GM23338 (cell line): ENCODE results near the gene CNTRL. TPM values are rescaled to one million over a fixed set of nuclear protein-coding genes. Genes with fewer than 3 reads are reported as not detected.

Experiments used
- ATAC-seq: fragments of 200-7000 bp; cut with Tn5 transposase; 3 replicates; pipeline ENCODE4 v1.9.1; 2020
- DNase-seq: peaks from one replicate; pipeline ENCODE4 v3.0.0-alpha.2; 2015; ENCODE audit warnings: low spot score
- H2AFZ ChIP-seq: fragments of 200-600 bp; sonication (generic); 2 replicates; pipeline ENCODE4 v1.8.0; 2016; ENCODE audit warnings: antibody characterized with exemption, mild to moderate bottlenecking, moderate library complexity
- H3F3A ChIP-seq: fragments of 200-600 bp; sonication (generic); replicated peaks from 2 replicates; pipeline ENCODE4 v1.8.0; 2017; ENCODE audit warnings: antibody characterized with exemption, mixed run types, low read depth
- H3K27ac ChIP-seq: fragments of 200-600 bp; sonication (generic); 2 replicates; pipeline ENCODE4 v1.6.1; 2016; ENCODE audit warnings: low read depth
- H3K27me3 ChIP-seq: fragments of 200-600 bp; sonication (generic); 2 replicates; pipeline ENCODE4 v1.8.0; 2016; ENCODE audit warnings: mild to moderate bottlenecking, mixed run types, moderate library complexity; ENCODE audit not compliant: insufficient read depth
- H3K36me3 ChIP-seq: fragments of 200-600 bp; sonication (generic); 2 replicates; pipeline ENCODE4 v1.8.0; 2016; ENCODE audit warnings: mild to moderate bottlenecking; ENCODE audit not compliant: insufficient read depth
- H3K4me1 ChIP-seq: fragments of 200-600 bp; sonication (generic); 2 replicates; pipeline ENCODE4 v1.8.0; 2016; ENCODE audit warnings: mild to moderate bottlenecking, moderate library complexity; ENCODE audit not compliant: insufficient read depth
- H3K4me2 ChIP-seq: fragments of 200-600 bp; sonication (generic); 2 replicates; pipeline ENCODE4 v1.7.1; 2017; ENCODE audit warnings: mixed run types
- H3K4me3 ChIP-seq: fragments of 200-600 bp; sonication (generic); 2 replicates; pipeline ENCODE4 v1.6.1; 2016; ENCODE audit warnings: mixed run types
- H3K79me2 ChIP-seq: fragments of 200-600 bp; sonication (generic); replicated peaks from 2 replicates; pipeline ENCODE4 v1.8.0; 2017; ENCODE audit warnings: mild to moderate bottlenecking; ENCODE audit not compliant: insufficient read depth
- H3K9me2 ChIP-seq: fragments of 200-600 bp; sonication (generic); 2 replicates; pipeline ENCODE4 v1.8.0; 2017; ENCODE audit not compliant: insufficient read depth
- H4K20me1 ChIP-seq: fragments of 200-600 bp; sonication (generic); replicated peaks from 2 replicates; pipeline ENCODE4 v1.8.0; 2017; ENCODE audit warnings: mild to moderate bottlenecking; ENCODE audit not compliant: insufficient read depth
- H3K27ac Mint-ChIP-seq: 2 replicates; pipeline ENCODE4 v1.8.0; 2020; ENCODE audit warnings: inconsistent platforms, mild to moderate bottlenecking, moderate library complexity, mixed read lengths
- H3K27me3 Mint-ChIP-seq: 3 replicates; pipeline ENCODE4 v1.8.0; 2022; ENCODE audit warnings: low read depth, mild to moderate bottlenecking, moderate library complexity, mixed read lengths, inconsistent platforms; ENCODE audit not compliant: insufficient read depth, poor library complexity
- H3K36me3 Mint-ChIP-seq: 3 replicates; pipeline ENCODE4 v1.8.0; 2021; ENCODE audit warnings: low read depth, mild to moderate bottlenecking, inconsistent platforms, moderate library complexity, mixed read lengths
- H3K4me1 Mint-ChIP-seq: 3 replicates; pipeline ENCODE4 v1.8.0; 2020; ENCODE audit warnings: mild to moderate bottlenecking, inconsistent platforms, mixed read lengths
- H3K4me3 Mint-ChIP-seq: 3 replicates; pipeline ENCODE4 v1.8.0; 2021; ENCODE audit warnings: moderate library complexity, mild to moderate bottlenecking, inconsistent platforms, mixed read lengths
- H3K9me3 Mint-ChIP-seq: 3 replicates; pipeline ENCODE4 v1.8.0; 2020; ENCODE audit warnings: moderate library complexity, mild to moderate bottlenecking, inconsistent platforms, mixed read lengths
- CTCF ChIP-seq, 2 experiments: fragments of 200-600 bp in 1 of 2; sonication (generic) in 1 of 2; conservative IDR thresholded peaks; 2 replicates each; pipeline versions ENCODE4 v1.5.1 to v1.6.1; 2016 to 2017; ENCODE audit warnings: antibody characterized with exemption in 2 of 2, low read depth in 2 of 2, mild to moderate bottlenecking in 2 of 2, moderate library complexity in 1 of 2
- ETS1 ChIP-seq: IDR thresholded peaks from 2 replicates; pipeline ENCODE4 v1.6.1; 2016; ENCODE audit warnings: antibody characterized with exemption
- EZH2 ChIP-seq: fragments of 200-600 bp; sonication (generic); IDR thresholded peaks from one replicate; pipeline ENCODE4 v1.8.0; 2017; ENCODE audit warnings: antibody characterized with exemption, mild to moderate bottlenecking, low read depth; ENCODE audit not compliant: unreplicated experiment
- JUNB ChIP-seq: IDR thresholded peaks from one replicate; pipeline ENCODE4 v1.6.1; 2016; ENCODE audit warnings: antibody characterized with exemption; ENCODE audit not compliant: unreplicated experiment
- NANOG ChIP-seq: IDR thresholded peaks from 2 replicates; pipeline ENCODE4 v1.6.1; 2016; ENCODE audit warnings: antibody characterized with exemption, borderline replicate concordance
- POLR2AphosphoS5 ChIP-seq: IDR thresholded peaks from 2 replicates; pipeline ENCODE4 v1.6.1; 2016; ENCODE audit warnings: antibody characterized with exemption, low read depth
- REST ChIP-seq: IDR thresholded peaks from one replicate; pipeline ENCODE4 v1.6.1; 2018; ENCODE audit warnings: antibody characterized with exemption; ENCODE audit not compliant: unreplicated experiment
- STAT1 ChIP-seq: IDR thresholded peaks from one replicate; pipeline ENCODE4 v1.6.1; 2016; ENCODE audit warnings: antibody characterized with exemption; ENCODE audit not compliant: unreplicated experiment
- ZNF331 ChIP-seq: fragments of 250-450 bp; sonication (Bioruptor Pico); IDR thresholded peaks from 2 replicates; pipeline ENCODE4 v1.5.0; 2020; ENCODE audit warnings: low read depth, mild to moderate bottlenecking, moderate library complexity
- ZNF462 ChIP-seq: fragments of 250-450 bp; sonication (Bioruptor Pico); IDR thresholded peaks from 2 replicates; pipeline ENCODE4 v1.5.0; 2020; ENCODE audit warnings: mild to moderate bottlenecking, moderate library complexity
- polyA plus RNA-seq: library from polyadenylated mRNA; unstranded; fragments of >200 nt; fragmentation: Nextera tagmentation; extraction: Ambion mirVana; gene quantifications from 2 replicates; pipeline ENCODE4 v1.2.1, GENCODE V29; 2016
- total RNA-seq: library from RNA; depleted of rRNA; stranded (reverse); fragments of >200 nt; shearing (Covaris generic); gene quantifications from 2 replicates; pipeline ENCODE4 v1.2.3, GENCODE V29; 2014

Gene CNTRL
- total and polyA plus RNA-seq, 2 experiments from 2014 or later: 9.2 to 11.7 TPM

- no peak within 1 kb of the TSS for H3K4me3 Mint-ChIP-seq
- H3K27me3 Mint-ChIP-seq: peaks cover 3% of the 10 kb centered on the region
- H3K36me3 ChIP-seq: no peaks in the 10 kb centered on the region
- H3K4me3 ChIP-seq: no peak within 1 kb of the TSS
- DNase-seq: no peak
- TF ChIP-seq STAT1 (no peak), JUNB (no peak), CTCF (conservative IDR thresholded peaks at IDR 0.05; ENCODE audit: low read depth in 2 of 2) (no peak), ZNF462 (CRISPR knock-in tag) (no peak), REST (no peak), ZNF331 (CRISPR knock-in tag) (no peak), POLR2AphosphoS5 (no peak), NANOG (no peak), ETS1 (no peak), EZH2 (no peak)
- H3K27ac Mint-ChIP-seq: no peak within 1 kb of the TSS
- no peak for ATAC-seq
- no peak within 1 kb of the TSS for H2AFZ ChIP-seq
- no peaks in the 10 kb centered on the region for H3K9me2 ChIP-seq
- H3K79me2 ChIP-seq: no peaks in the 10 kb centered on the region
- no peaks in the 10 kb centered on the region for H3F3A ChIP-seq
- H4K20me1 ChIP-seq: no peaks in the 10 kb centered on the region
- H3K4me1 ChIP-seq: no peaks in the 10 kb centered on the region; the same call in 1 of the 2 replicates
- H3K4me2 ChIP-seq: no peak within 1 kb of the TSS
- H3K27me3 ChIP-seq: no peaks in the 10 kb centered on the region
- H3K4me1 Mint-ChIP-seq: peaks cover 12% of the 10 kb centered on the region; the same call in 2 of the 3 replicates
- no peaks in the 10 kb centered on the region for H3K9me3 Mint-ChIP-seq
- no peak within 1 kb of the TSS for H3K27ac ChIP-seq
- H3K36me3 Mint-ChIP-seq: no peaks in the 10 kb centered on the region
Observed at GRCh38 chr9:121050128-121050988, 24.4 kb upstream of the CNTRL start, which contains the start of gene C5. C5 (minus strand) TSS chr9:121050275; CDS start chr9:121050246, 29 bp downstream.
